Nucleus accumbens (tissue), 56 donors: ENCODE measurements around the gene CYTL1.
A peak's percentile ranks its signal among the peaks of the same experiment; 100 is the strongest.
"Not testable (repeated sequence)": the region's sequence is repeated elsewhere in the genome, so short reads cannot be mapped to it uniquely, and the experiment has no call there.

Source experiments
- DNase-seq, 56 donors: peaks; one replicate each; lab custom pipeline; 2025; lab: John Stamatoyannopoulos, UW

CYTL1 gene

DNA sequence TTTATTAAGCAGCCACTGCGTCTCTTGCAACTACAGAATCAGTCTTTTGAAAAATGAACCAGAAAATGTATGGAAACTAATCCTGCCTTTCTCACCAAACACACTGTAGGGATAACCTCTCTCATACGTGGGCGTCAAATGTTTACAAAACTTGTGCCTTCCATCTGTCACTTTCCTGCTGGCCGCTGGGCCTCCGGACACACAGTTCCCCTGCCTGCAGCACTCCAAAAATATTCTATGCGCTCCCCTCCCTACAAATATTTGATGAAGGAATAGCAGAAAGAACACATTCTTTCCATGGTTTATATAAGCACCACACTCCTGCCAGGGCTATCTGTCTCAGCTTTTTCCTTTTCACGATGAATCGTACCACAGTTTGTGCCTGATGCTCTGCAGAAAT is 14.9 kb upstream of the CYTL1 start:
- DNase-seq, result no peak

DNA sequence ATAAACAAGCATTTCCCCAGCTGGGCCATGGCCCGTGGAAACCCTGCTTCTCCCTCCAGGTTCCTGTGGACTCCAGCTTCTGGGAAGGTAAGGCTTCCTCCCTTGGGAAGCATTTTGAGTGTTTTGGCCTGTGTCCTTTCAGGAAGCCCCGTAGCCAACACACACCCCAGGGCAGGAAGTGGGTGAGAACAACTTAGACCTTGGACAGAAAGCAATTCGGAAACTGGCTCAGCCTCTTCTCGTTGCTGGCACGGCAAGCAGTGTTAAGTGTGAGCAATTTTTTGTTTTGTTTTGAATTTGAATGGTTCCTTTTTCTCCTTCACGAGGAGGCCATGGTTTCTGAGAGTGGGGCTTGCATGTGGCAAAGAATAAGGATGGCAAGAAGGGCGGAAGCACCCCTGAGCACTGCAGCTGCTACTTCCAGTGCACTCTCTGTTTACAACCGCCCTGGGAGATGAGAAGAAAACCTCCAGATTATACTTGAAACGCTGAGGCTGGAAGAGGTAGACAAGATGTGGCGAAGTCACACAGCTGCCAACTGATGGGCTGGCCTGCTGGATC is 14.1 kb upstream of the CYTL1 start:
- peak in 4 of 56 donors; percentile 2 to 22 (median 14) for DNase-seq

DNA sequence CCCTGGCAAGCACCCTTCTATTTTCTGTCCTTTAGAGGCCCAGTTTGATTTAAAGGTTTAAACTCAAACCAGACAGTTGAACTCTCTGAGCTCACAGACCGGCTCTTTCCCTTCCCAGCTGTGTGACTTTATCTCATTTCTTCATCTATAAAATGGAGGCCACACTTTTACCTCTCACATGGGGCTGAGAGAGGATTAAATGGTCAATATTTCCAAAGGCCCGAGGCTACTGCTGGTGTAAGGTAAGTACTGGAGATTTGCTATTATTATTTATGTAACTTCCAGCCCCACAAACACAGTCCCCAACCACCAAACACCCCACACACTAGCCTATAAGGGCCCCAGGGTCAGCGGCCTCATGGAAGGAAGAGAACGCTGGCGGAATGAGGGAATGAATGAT is 13.6 kb upstream of the CYTL1 start:
- no peak for DNase-seq

DNA sequence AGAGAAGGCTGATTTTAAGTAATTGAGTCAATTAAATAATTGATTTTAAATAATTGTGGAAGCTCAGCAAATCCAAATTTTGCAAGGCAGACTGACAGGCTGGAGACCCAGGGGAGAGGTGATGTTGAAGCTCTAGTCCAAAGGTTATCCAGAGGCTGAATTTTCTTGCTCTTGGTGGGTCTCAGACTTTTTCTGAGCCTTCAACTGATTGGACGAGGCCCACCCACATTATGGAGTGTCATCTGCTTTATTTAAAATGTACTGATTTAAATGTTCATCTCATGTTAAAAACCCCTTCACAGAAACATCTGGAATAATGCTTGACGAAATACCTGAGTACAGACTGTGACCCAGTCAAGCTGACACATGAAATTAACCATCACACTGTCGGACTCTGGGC is 11.7 kb upstream of the CYTL1 start:
- DNase-seq, result no peak

DNA sequence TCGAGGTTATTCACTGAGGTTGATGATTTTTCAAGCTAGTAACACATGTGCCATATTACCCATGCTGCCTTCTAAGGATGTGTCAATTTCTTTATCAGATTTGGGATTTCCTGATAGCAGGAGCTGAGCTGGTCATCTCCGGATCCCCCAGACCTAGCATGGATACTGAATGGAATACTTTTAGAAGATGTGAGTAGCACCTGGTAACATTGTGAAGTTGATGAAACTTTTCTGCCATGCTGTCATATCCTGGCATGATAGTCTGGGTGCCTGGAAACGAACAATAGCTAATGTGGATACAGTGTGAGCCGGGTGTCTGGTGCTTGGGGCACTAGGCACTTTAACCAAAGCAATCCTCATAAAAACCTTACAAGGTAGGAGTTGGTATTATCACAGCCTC is 11.0 kb upstream of the CYTL1 start:
- no peak for DNase-seq

DNA sequence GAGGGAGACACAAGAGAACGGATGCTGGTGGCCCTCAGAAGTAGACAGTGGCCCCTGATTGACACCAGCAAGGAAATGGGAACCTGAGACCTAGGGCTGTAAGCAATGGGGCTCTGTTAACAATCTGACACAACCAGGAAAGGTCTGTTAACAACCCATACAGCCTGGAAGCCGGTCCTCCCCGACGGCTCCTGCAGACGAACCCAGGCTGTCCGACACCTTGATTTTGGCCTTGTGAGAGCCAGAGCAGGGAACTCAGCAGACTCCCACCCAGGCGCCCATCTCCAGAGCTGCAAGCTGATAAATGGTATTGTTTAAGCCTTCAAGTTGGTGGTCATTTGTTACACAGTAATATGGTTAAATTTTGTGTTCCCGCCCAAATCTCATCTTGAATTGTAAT is 10.2 kb upstream of the CYTL1 start:
- DNase-seq, result no peak

DNA sequence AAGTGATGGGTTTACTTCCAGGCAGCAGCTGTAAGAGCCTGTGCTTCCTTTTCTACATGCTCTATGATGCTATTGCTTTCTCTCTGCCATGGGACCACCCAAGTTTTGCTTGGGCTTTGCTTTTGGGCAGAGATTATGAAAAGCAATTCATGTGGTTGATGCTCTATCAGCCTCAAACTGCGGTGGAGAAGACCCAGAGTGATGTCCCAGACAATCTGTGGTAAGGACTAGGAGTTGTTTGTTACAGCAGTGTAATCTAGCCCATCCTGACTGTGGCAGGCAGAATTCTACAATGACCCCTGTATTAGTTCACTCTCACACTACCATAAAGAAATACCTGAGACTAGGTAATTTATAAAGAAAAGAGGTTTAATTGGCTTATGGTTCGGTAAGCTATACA is 9.2 kb upstream of the CYTL1 start:
- DNase-seq, result no peak

DNA sequence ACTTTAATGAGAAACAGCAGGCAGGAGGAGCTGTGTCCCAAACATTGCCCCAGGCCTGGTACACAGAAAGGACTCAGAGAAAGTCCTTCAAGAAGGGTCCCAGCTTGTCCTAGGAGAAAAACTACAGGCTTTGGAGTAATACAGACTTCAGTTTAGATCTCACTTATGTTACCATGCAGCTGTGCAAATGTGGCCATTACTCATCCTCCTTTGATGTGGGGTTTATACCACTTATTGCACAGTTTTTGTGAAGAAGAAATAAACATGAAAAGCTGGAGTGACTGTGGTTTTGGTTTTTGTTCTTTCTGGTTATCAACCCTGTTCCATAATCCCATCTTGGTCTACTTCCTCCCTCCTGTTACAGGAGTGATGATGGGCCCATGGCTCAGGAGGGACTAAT is 8.1 kb upstream of the CYTL1 start:
- DNase-seq, result no peak

DNA sequence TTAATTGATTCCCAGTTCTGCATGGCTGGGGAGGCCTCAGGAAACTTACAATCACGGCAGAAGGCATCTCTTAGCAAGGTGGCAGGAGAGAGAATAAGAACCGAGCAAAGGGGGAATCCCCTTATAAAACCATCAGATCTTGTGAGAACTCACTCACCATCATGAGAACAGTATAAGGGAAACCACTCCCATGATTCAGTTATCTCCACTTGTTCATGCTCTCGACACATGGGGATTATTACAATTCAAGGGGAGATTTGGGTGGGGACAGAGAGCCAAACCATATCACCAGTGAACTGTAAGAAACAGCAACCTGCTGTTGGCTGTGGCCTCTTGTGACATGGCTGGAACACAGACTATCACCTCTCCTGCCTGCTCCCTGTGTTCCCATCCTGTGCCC is 7.1 kb upstream of the CYTL1 start:
- DNase-seq, result no peak

DNA sequence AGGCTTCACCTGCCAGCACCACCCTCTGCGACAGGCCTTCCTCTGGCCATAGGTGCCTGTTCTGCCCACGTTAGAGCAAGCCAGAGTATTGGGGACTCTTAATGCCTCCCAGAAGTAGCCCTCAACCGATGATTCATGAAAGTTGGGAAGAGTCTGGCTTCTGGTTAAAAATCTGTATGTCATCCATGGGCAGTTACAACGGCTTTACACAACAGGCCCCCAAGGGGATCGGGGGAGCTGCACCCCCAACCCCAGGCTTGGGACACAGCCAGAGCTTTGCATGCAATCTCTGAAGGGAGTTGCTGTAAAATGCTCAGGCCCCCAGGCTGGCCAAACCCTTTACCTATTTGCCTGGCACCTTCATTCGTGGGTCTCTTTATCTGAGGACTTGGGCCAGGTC is 5.4 kb upstream of the CYTL1 start:
- DNase-seq, result no peak

DNA sequence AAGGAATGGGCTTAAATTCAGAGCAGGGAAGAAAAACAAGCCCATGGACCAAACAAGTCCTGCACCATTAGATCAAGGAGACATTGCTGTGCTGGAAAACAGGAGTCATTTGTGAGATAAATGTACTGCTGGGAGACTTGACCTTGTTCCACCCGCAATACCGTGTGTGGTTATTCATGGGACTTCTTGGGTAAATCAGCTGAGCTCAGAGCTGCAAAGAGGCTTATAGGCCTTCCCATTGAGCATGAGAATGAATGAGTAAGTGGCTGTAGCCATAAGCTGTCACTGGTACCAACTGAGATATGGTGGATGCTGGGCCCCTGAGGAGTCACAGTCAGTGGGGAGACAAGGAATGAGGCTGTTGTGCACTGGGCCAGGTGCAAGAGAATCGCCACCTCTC is 2.3 kb upstream of the CYTL1 start:
- DNase-seq, result no peak

DNA sequence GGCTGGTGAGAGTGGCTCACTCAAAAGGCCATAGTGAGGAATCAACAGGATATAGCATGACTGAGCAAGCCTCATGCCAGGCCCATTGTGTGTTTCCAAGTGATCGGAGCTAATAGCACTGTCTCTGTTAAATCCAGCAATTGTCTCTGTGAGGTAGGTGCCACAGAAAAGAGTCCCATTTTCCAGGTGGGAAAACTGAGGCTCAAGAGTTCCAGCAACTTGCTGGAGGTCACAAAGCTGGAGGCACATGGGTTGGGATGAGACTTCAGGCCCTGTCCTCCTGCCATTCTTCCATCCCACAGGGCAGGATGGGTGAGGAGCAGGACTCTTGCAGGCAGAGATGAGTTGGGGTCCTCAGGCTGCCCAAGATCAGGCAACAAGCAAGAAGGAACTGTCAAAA is 1.1 kb upstream of the CYTL1 start:
- DNase-seq, result no peak

DNA sequence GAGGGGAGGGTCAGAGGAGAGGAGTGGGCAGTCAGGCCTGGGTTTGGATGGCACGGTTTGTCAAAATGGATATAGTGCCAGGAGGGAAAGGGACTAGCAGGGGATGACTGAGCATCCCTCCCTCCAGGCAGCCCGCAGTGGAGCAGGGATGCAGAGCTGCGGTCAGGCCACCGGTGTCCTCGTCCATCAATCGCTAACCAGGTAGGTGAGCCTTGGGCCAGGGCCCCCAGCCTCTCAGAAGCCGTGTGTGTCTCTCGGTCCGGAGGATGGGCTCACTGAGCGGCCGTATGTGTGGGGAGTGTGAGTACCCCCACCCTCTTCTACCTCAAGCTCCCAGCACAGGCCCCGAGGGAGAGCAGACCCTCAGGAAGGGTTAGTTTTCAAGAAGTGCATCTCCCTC is 538 bp upstream of the CYTL1 start:
- no peak for DNase-seq

DNA sequence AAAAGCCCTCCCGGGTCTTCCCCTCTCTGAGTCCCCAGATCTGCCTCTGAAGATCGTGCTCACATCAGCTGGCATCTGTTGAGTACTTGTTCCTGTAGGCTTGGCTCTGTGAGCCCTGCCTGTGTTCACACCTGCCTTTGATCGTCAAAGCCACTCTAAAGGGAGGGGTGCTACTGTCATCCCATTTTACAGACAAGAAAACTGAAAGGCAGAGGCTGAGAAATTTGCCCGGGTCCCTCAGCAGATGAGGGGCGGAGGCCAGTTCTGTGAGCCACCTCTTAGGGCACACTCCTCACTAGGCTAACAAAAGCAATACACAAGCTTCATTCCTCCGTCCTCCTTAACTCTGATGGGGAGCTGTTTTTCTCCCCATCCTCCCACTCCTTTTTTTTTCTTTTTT is 655 bp downstream of the CYTL1 start:
- no peak for DNase-seq

DNA sequence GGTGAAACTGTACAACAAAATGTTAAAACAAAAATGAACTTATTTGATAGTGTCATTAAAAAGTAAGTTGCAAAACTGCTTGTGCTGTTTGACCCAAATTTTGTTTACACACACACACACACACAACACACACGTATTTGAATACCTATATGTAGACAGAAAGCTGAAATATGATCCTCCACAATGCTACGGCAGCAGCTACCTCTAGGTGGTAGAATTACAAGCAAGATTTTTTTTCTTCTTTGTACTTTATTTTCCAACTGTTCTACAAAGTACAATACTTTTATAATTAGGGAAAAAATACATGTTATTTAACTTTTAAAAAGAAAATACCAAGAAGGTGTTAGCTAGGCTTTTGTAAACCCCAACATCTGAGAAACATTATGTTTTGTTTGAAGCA is 1.2 kb downstream of the CYTL1 start:
- DNase-seq, result no peak

DNA sequence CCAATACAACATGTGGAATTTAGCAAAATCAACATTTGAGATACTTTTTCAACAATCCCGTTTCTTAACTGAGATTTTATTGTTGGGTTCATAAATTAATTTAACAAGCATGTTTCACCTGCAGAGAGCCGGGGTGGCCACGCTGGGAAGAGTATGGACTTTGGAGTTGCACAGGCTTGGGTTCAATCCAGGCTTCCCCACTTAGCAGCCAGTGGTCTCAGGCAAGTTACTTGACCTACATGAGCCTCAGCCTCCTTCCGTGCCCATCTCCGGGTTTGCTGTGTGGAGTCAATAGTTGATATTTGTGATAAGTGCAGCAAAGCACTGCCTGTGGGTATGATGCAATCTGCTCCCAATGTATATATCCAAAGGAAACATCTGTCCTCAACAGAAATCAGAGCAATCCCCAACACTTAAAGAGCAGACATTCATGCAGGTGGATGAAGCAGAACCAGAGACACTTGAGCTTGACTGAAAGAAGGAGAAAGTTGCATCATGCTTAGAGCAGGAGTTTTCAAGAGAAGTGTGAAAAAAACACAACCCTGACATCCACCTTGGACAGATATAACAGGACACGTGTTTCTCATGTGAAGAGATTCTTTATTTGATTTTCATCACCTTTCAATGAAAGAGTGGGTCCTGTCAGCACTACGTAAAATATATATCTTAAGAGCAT is 5.1 kb downstream of the CYTL1 start:
- no peak for DNase-seq

DNA sequence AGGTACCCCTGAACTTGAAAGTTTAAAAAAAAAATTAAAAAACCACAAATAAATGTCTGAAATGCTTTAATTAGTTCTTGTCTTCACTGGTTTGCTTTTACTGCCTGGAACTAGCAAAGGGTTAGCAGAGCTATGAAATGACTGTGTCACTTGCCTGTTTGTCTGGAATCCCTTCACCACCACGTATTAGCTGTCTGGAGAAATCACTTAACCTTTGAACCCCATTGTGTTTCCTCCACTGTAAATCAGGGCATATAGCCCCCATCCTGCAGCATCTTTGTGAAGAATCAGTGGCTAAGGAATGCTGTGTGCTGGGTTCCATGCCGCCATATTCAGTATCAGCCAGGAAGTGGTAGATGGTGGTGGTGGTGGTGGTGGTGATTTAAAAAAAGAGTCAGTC is 6.3 kb downstream of the CYTL1 start:
- no peak for DNase-seq

DNA sequence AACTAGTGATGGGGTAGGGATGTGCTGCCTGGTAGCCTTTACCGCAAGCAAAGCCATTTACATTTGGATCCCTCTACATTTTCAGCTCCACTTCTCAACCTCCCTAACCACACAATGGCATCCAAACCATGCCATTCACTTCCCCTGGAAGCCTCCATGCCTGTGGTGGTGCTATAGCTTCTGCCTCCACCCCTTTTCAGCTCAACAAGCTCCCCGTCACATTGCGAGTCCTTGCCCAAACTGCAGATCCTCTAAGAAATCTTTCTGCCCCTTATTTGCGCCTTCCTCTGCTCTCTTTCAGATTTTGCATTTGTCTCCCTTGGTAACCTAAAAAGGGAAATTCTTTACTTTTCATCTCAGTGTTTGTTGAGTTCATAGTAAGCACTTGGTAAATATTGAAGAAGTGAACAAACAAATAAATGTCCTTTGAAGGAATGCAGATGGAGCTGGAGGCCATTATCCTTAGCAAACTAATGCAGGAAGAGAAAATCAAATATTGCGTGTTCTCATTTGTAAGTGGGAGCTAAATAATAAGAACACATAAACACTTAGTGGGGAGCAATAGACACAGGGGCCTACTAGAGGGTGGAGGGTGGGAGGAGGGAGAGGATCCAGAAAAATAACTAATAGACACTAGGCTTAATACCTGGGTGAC is 6.9 kb downstream of the CYTL1 start:
- DNase-seq, result no peak

DNA sequence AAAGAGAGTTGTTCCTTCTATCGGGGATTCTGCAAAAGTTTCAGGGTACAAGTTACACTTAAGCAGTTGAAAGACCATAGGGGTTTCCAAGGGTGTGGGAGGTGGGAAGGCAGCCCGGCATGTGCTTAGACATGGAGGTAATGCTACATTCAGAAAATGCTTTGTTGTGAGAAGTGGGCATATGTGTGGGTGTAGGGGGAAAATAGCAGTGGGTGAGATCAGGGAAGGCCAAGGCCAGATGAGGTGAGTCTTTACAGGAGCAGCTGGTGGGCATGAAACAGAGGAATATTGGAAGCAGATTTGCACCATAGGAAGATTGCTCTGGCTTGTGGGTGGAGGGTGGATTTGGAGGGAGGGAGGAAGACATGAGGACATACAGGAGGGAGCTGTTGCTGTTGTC is 8.3 kb downstream of the CYTL1 start:
- no peak for DNase-seq

DNA sequence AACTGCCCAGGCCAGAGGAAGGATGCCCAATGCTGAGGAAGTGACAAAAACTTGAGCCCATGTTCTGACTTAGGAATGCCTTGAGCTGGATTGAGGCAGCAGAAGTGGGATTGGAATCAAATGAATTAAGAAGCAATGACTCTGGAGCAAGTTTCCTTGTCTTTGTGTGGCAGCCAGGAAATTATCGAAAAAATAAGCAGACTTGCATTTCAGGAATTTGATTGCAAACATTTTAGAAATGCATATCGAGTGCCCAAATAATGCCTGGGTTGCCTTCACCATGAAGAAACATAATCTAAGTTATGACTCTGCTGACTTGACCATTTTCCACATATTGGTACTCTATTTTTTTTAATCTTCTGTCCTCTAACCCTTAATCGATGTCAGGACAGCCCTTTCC is 9.5 kb downstream of the CYTL1 start:
- DNase-seq, result no peak

DNA sequence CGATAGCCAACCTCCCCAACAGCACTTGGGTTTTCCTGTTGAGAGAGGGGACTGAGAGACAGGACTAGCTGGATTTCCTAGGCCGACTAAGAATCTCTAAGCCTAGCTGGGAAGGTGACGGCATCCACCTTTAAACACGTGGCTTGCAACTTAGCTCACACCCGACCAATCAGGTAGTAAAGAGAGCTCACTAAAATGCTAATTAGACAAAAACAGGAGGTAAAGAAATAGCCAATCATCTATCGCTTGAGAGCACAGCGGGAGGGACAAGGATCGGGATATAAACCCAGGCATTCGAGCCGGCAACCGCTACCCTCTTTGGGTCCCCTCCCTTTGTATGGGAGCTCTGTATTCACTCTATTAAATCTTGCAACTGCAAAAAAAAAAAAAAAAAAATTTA is 12.3 kb downstream of the CYTL1 start:
- not testable (repeated sequence) for DNase-seq

DNA sequence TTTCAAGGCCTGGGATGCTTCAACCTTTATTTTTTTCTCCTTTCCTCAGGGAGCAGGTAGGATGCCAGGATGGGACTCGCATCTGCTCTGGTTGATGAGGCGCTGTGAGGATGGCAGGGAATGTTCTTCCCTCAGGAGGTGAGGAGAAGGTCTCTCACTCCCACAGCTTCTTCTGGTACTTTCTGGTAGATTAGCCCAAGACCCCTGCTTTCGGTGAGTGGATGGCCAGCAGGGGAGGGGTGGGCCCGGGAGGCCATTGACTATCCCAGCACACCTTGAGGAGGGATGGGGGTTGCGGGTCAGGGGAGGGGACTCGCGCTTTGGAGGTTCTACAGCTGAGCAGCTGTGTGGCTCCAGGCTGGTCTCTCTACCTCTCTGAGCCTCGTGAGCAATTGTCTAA is 14.8 kb downstream of the CYTL1 start:
- DNase-seq, result no peak

DNA sequence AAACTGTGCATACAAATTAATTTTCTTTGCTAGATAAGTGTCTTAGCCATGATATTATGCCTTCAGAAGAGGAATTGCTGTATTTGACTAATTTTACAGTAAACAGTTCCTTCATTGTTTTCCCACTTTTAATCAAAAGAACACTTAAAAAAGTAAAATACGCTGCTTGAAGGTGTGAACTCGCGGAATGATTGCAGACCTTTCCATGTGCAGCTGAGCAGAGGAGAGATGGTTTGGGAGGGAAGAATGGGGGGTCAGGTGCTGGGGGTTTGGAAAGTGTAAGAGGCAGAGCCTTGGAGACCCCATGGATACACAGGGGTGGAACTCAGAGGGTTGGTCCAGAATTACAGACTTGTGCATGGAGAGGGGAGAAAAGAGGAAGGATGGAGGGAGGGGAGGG is 15.3 kb downstream of the CYTL1 start:
- no peak for DNase-seq
